Measurements from ENCODE around the gene EIF3C. TPM values are rescaled to one million over a fixed set of nuclear protein-coding genes. Genes with fewer than 3 reads are reported as not detected.
A peak's percentile ranks its signal among the peaks of the same experiment; 100 is the strongest.
"Not testable (repeated sequence)": the region's sequence is repeated elsewhere in the genome, so short reads cannot be mapped to it uniquely, and the experiment has no call there.

The EIF3C gene, protein sequence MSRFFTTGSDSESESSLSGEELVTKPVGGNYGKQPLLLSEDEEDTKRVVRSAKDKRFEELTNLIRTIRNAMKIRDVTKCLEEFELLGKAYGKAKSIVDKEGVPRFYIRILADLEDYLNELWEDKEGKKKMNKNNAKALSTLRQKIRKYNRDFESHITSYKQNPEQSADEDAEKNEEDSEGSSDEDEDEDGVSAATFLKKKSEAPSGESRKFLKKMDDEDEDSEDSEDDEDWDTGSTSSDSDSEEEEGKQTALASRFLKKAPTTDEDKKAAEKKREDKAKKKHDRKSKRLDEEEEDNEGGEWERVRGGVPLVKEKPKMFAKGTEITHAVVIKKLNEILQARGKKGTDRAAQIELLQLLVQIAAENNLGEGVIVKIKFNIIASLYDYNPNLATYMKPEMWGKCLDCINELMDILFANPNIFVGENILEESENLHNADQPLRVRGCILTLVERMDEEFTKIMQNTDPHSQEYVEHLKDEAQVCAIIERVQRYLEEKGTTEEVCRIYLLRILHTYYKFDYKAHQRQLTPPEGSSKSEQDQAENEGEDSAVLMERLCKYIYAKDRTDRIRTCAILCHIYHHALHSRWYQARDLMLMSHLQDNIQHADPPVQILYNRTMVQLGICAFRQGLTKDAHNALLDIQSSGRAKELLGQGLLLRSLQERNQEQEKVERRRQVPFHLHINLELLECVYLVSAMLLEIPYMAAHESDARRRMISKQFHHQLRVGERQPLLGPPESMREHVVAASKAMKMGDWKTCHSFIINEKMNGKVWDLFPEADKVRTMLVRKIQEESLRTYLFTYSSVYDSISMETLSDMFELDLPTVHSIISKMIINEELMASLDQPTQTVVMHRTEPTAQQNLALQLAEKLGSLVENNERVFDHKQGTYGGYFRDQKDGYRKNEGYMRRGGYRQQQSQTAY
- 397 TPM for polyA plus RNA-seq
- long read RNA-seq, donor 1, transcript EIF3C-201 (21 exons, 3,145 nt): major isoform, 34 of 40 reads
- long read RNA-seq, donor 1, partial matches to known transcripts: 0 of 40 reads
- long read RNA-seq, donor 1, other reads (novel, unspliced or antisense): 0 of 40 reads
- long read RNA-seq, donor 2, transcript EIF3C-201 (21 exons, 3,145 nt): major isoform, 79 of 218 reads
- long read RNA-seq, donor 2, transcript EIF3C-211 (20 exons, 2,986 nt): minor isoform, 10 of 218 reads
- long read RNA-seq, donor 2, transcript EIF3C-207 (13 exons, 3,957 nt): minor isoform, 5 of 218 reads
- long read RNA-seq, donor 2, partial matches to known transcripts: 112 of 218 reads
- long read RNA-seq, donor 2, other reads (novel, unspliced or antisense): 8 of 218 reads
- long read RNA-seq, donor 3: 0 reads
- long read RNA-seq, donor 4, partial matches to known transcripts: 0 of 6 reads
- long read RNA-seq, donor 4, other reads (novel, unspliced or antisense): 0 of 6 reads
- long read RNA-seq, donor 5, transcript EIF3C-201 (21 exons, 3,145 nt): major isoform, 23 of 26 reads
- long read RNA-seq, donor 5, partial matches to known transcripts: 0 of 26 reads
- long read RNA-seq, donor 5, other reads (novel, unspliced or antisense): 0 of 26 reads
- long read RNA-seq, donor 6, transcript EIF3C-201 (21 exons, 3,145 nt): major isoform, 35 of 80 reads
- long read RNA-seq, donor 6, transcript EIF3C-211 (20 exons, 2,986 nt): minor isoform, 6 of 80 reads
- long read RNA-seq, donor 6, partial matches to known transcripts: 33 of 80 reads
- long read RNA-seq, donor 6, other reads (novel, unspliced or antisense): 0 of 80 reads
- long read RNA-seq, donor 7, transcript EIF3C-201 (21 exons, 3,145 nt): major isoform, 24 of 46 reads
- long read RNA-seq, donor 7, partial matches to known transcripts: 19 of 46 reads
- long read RNA-seq, donor 7, other reads (novel, unspliced or antisense): 0 of 46 reads
- long read RNA-seq, donor 8, transcript EIF3C-211 (20 exons, 2,986 nt): minor isoform, 8 of 195 reads
- long read RNA-seq, donor 8, transcript EIF3C-201 (21 exons, 3,145 nt): major isoform, 76 of 195 reads
- long read RNA-seq, donor 8, partial matches to known transcripts: 98 of 195 reads
- long read RNA-seq, donor 8, other reads (novel, unspliced or antisense): 7 of 195 reads
- long read RNA-seq, donor 9, transcript EIF3C-211 (20 exons, 2,986 nt): minor isoform, 6 of 410 reads
- long read RNA-seq, donor 9, transcript EIF3C-201 (21 exons, 3,145 nt): major isoform, 48 of 410 reads
- long read RNA-seq, donor 9, partial matches to known transcripts: 295 of 410 reads
- long read RNA-seq, donor 9, other reads (novel, unspliced or antisense): 54 of 410 reads
- long read RNA-seq, donor 10, transcript EIF3C-211 (20 exons, 2,986 nt): minor isoform, 9 of 113 reads
- long read RNA-seq, donor 10, transcript EIF3C-201 (21 exons, 3,145 nt): major isoform, 52 of 113 reads
- long read RNA-seq, donor 10, transcript EIF3C-208 (3 exons, 424 nt): minor isoform, 6 of 113 reads
- long read RNA-seq, donor 10, partial matches to known transcripts: 44 of 113 reads
- long read RNA-seq, donor 10, other reads (novel, unspliced or antisense): 0 of 113 reads
- long read RNA-seq, donor 11, transcript EIF3C-201 (21 exons, 3,145 nt): major isoform, 57 of 96 reads
- long read RNA-seq, donor 11, partial matches to known transcripts: 30 of 96 reads
- long read RNA-seq, donor 11, other reads (novel, unspliced or antisense): 0 of 96 reads

DNA sequence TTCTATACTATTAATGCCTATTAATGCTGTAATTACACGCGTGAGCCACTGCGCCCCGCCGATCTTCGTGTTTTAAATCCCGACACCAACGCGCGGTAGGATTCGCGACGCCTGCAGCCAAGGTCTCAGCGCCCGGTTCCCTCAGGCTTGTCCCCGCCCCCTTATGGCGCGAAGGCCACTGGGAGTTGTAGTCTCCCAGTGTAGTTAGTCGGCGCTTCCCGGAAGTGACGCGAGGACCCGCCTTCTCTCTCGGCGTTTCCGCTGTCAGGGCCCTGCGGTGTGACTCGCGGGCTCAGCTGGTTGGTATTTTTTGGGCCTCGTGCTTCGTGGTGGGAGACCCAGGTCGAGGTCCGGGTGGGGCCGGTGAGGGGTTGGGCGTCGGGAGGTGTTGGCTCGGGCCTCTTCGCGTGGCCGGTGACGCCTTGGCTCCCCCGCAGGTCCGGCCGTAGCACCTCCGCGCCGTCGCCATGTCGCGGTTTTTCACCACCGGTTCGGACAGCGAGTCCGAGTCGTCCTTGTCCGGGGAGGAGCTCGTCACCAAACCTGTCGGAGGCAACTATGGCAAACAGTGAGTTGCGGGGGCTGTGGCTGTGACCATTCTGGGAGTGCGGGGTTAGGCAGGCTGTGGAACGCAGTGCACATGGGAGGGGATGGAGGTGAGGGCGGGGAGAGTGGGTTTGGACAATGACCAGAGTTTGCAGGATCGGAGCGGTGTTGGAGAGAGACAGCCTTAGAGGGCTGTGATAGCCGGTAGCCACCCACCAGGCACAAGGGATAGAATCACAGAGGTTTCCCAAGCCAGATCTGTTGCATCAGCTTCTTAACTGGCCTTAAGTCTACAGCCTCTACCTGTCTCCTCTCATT is at the start of gene EIF3C:
Gene EIF3C (plus strand): TSS at position 245 of the 864 bp plus-strand sequence. CDS start 223 bp downstream, at position 468.
- not testable (repeated sequence) for H3K4me1 ChIP-seq (ENCODE audit: control insufficient read depth, insufficient read depth, low read length); DNase-seq; H3K36me3 ChIP-seq (ENCODE audit: control insufficient read depth, insufficient read depth, low read length); H3K9me3 ChIP-seq (ENCODE audit: control insufficient read depth, low read depth, low read length); H3K27me3 ChIP-seq (ENCODE audit: control insufficient read depth, insufficient read depth, low read length); H3K27ac ChIP-seq (ENCODE audit: low read length)
- peak within 1 kb of the TSS; percentile 28 for H3K4me3 ChIP-seq (ENCODE audit: low read length)
- WGBS (ENCODE audit: insufficient coverage, low lambda C conversion rate): no CpG with 5 or more reads among the region's 66 CpGs

DNA sequence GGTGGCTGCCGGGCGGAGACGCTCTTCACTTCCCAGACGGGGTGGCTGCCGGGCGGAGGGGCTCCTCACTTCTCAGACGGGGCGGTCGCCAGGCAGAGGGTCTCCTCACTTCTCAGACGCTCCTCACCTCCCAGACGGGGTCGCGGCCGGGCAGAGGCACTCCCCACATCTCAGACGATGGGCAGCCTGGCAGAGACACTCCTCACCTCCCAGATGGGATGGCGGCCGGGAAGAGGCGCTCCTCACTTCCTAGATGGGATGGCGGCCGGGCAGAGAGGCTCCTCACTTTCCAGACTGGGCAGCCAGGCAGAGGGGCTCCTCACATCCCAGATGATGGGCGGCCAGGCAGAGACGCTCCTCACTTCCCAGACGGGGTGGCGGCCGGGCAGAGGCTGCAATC is 45.0 kb upstream of the EIF3C start:
- H3K27me3 ChIP-seq (ENCODE audit: control insufficient read depth, insufficient read depth, low read length); DNase-seq; H3K4me1 ChIP-seq (ENCODE audit: control insufficient read depth, insufficient read depth, low read length); H3K9me3 ChIP-seq (ENCODE audit: control insufficient read depth, low read depth, low read length); H3K36me3 ChIP-seq (ENCODE audit: control insufficient read depth, insufficient read depth, low read length); H3K4me3 ChIP-seq (ENCODE audit: low read length); H3K27ac ChIP-seq (ENCODE audit: low read length): not testable (repeated sequence)
- WGBS (ENCODE audit: insufficient coverage, low lambda C conversion rate): no CpG with 5 or more reads among the region's 25 CpGs

DNA sequence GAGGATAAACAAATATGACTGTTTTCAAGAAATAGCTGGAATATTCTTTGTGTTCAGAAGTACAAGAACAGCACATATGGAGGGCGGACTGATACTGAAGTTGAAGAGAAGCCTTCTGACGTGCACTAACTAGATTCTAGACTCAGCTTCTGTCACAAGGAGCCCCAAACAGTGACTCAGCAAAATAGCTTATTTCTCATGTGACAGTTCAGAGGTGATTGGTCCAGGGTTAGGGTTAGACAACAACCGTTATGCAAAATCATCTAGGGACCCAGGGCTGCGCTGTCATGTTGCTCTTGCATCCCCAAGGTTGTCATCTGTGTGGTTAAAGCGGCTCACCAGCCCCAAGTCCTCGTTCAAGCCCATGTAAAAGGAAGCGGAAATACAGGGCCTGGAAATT is 43.8 kb upstream of the EIF3C start:
- H3K4me1 ChIP-seq (ENCODE audit: control insufficient read depth, insufficient read depth, low read length); H3K27ac ChIP-seq (ENCODE audit: low read length); H3K36me3 ChIP-seq (ENCODE audit: control insufficient read depth, insufficient read depth, low read length); H3K4me3 ChIP-seq (ENCODE audit: low read length); H3K27me3 ChIP-seq (ENCODE audit: control insufficient read depth, insufficient read depth, low read length); H3K9me3 ChIP-seq (ENCODE audit: control insufficient read depth, low read depth, low read length); DNase-seq: not testable (repeated sequence)
- no CpG with 5 or more reads among the region's 7 CpGs for WGBS (ENCODE audit: insufficient coverage, low lambda C conversion rate)

DNA sequence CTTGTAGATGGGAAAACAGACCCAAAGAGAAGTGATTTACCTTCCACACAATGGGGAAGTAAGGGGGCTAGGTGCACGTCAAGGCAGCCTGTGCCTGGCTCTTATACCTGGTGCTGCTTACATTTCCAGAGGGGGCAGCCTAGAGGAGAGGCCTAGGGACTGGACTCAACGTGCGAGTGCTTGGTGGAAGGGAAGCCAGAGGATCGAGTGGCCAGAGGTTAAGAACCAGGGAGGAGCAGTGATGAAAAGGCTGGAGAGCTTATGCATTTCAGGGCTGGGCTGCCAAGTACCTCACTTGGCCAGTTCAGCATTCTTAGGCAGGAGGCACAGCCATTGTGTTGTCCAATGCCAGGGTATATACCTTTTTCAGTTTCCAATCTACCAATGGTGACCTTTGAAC is 43.1 kb upstream of the EIF3C start:
- no CpG with 5 or more reads among the region's 4 CpGs for WGBS (ENCODE audit: insufficient coverage, low lambda C conversion rate)

DNA sequence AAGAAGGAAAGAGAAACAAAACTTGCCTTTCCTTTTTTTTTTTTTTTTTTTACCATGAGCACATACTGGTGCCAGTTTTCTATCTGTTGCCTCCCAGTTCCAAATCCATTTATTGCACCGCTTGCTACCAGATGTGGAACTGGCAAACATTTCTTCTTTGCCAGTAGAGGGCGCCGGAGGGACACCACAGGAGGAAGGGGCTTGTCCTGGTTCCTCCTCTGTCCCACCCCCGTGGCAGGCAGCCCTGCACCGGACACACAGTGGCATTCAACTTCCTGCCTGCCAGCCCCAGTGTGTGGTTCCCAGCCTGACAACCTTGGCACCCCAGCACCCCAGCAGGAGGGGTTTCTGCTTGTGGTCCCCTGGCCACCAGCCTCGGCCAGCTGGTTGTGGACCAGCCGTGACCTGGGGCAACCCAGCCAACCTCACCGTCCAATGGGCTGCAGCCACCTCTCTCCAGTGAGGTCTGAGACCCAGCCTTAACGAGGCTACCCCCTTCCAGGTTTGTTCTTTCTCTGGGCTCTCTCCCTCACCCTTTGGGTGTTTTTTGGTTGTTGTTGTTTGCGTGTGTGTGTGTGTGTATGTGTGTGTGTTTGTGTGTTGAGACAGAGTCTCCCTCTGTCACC is 22.8 kb upstream of the EIF3C start:
- not testable (repeated sequence) for H3K27me3 ChIP-seq (ENCODE audit: control insufficient read depth, insufficient read depth, low read length); H3K36me3 ChIP-seq (ENCODE audit: control insufficient read depth, insufficient read depth, low read length); H3K27ac ChIP-seq (ENCODE audit: low read length); H3K4me3 ChIP-seq (ENCODE audit: low read length); H3K4me1 ChIP-seq (ENCODE audit: control insufficient read depth, insufficient read depth, low read length); DNase-seq; H3K9me3 ChIP-seq (ENCODE audit: control insufficient read depth, low read depth, low read length)
- no CpG with 5 or more reads among the region's 10 CpGs for WGBS (ENCODE audit: insufficient coverage, low lambda C conversion rate)

More for the DNA sequence above, 43.1 kb upstream of the EIF3C start:
- not testable (repeated sequence) for H3K27me3 ChIP-seq (ENCODE audit: control insufficient read depth, insufficient read depth, low read length); H3K4me3 ChIP-seq (ENCODE audit: low read length); H3K27ac ChIP-seq (ENCODE audit: low read length); H3K4me1 ChIP-seq (ENCODE audit: control insufficient read depth, insufficient read depth, low read length); H3K36me3 ChIP-seq (ENCODE audit: control insufficient read depth, insufficient read depth, low read length); H3K9me3 ChIP-seq (ENCODE audit: control insufficient read depth, low read depth, low read length); DNase-seq

DNA sequence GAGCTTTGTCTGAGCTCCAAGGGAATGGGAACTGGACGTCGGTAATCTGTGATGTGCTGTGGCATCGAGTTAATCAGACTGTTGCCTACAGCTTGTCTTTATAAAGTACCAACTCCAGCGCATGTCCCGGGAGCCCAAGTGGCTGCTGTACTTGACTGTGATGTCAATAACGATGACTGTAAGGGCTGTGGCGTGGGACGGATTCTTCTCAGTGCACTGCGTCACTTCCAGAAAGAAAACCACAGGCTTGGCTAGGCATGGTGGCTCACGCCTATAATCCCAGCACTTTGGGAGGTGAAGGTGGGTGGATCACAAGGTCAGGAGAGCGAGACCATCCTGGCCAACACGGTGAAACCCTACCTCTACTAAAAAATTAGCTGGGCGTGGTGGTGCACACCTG is 21.8 kb upstream of the EIF3C start:
- not testable (repeated sequence) for H3K9me3 ChIP-seq (ENCODE audit: control insufficient read depth, low read depth, low read length); H3K27me3 ChIP-seq (ENCODE audit: control insufficient read depth, insufficient read depth, low read length)
- WGBS (ENCODE audit: insufficient coverage, low lambda C conversion rate): no CpG with 5 or more reads among the region's 13 CpGs

DNA sequence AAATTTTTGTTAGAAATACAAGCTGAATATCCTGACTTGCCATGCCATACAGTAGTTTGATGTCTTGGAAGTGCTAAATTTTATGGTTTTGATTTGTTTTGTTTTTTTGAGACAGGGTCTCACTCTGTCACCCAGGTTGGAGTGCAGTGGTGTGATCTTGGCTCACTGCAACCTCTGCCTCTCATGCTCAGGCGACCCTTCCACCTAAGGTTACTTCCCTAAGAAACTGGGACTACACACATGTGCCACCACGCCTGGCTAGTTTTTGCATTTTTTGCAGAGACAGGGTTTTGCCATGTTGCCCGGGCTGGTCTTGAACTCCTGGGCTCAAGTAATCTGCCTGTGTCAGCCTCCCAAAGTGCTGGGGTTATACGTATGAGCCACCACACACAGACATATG is 19.5 kb upstream of the EIF3C start:
- not testable (repeated sequence) for DNase-seq; H3K27me3 ChIP-seq (ENCODE audit: control insufficient read depth, insufficient read depth, low read length); H3K36me3 ChIP-seq (ENCODE audit: control insufficient read depth, insufficient read depth, low read length); H3K4me3 ChIP-seq (ENCODE audit: low read length); H3K27ac ChIP-seq (ENCODE audit: low read length); H3K9me3 ChIP-seq (ENCODE audit: control insufficient read depth, low read depth, low read length); H3K4me1 ChIP-seq (ENCODE audit: control insufficient read depth, insufficient read depth, low read length)
- no CpG with 5 or more reads among the region's 4 CpGs for WGBS (ENCODE audit: insufficient coverage, low lambda C conversion rate)

More for the DNA sequence above, 21.8 kb upstream of the EIF3C start:
- not testable (repeated sequence) for H3K4me1 ChIP-seq (ENCODE audit: control insufficient read depth, insufficient read depth, low read length); H3K27ac ChIP-seq (ENCODE audit: low read length); DNase-seq; H3K4me3 ChIP-seq (ENCODE audit: low read length); H3K36me3 ChIP-seq (ENCODE audit: control insufficient read depth, insufficient read depth, low read length)

Measured in large intestine (tissue), 12 donors.